GM12875 (cell line): ENCODE data around the gene ERF.

Experiments used
- H3K4me3 ChIP-seq: one replicate; pipeline ENCODE4 v1.5.1; 2011; ENCODE audit warnings: low read depth, low read length, control low read depth
- CTCF ChIP-seq: IDR thresholded peaks from 2 replicates; pipeline ENCODE4 v1.5.1; 2011; ENCODE audit warnings: low read depth, mild to moderate bottlenecking, control low read depth, inconsistent platforms, low read length, moderate library complexity, borderline replicate concordance; ENCODE audit not compliant: insufficient read depth

ERF gene

GRCh38 chr19:42203700-42204099 lies 51.2 kb downstream of the ERF start:
- TF ChIP-seq CTCF, result no peak
- H3K4me3 ChIP-seq, result no peak overlapping the region

GRCh38 chr19:42202290-42202880 lies 52.5 kb downstream of the ERF start:
- no peak for TF ChIP-seq CTCF
- peak overlapping the region; percentile 31 for H3K4me3 ChIP-seq

- no peak for TF ChIP-seq CTCF
- H3K4me3 ChIP-seq, result peak overlapping the region; percentile 31
These were observed 53.2 kb downstream of the ERF start for GRCh38 chr19:42201489-42202289.

- no peak for TF ChIP-seq CTCF
- H3K4me3 ChIP-seq, result peak overlapping the region; percentile 24
These were observed 54.7 kb downstream of the ERF start for GRCh38 chr19:42200116-42200715.

- peak overlapping the region; percentile 46 for H3K4me3 ChIP-seq
- peak; percentile 64; the same call in 1 of the 2 replicates for TF ChIP-seq CTCF
These were observed 55.4 kb downstream of the ERF start for GRCh38 chr19:42199440-42200115.

GRCh38 chr19:42198676-42199439 lies 56.1 kb downstream of the ERF start:
- TF ChIP-seq CTCF, result 0 out of 2 replicates have a peak, but pooled peaks have one; percentile 0
- H3K4me3 ChIP-seq, result peak overlapping the region; percentile 46
